Upper lobe of left lung (tissue), 4 donors: ENCODE data around the gene FAM47E.

Experiments
- EP300 ChIP-seq, 4 donors: sonication (generic); formaldehyde crosslinking; IDR thresholded peaks; one replicate each; pipeline ENCODE4 v1.5.1; 2017; ENCODE audit warnings: antibody characterized with exemption in 4 of 4, control low read depth in 2 of 4
- POLR2A ChIP-seq, 4 donors: fragments of 450-650 bp; IDR thresholded peaks; one replicate each; pipeline ENCODE4 v1.5.1; 2016 to 2017; ENCODE audit warnings: antibody characterized with exemption in 4 of 4, mild to moderate bottlenecking in 2 of 4
- POLR2AphosphoS5 ChIP-seq, 2 donors: sonication (generic); formaldehyde crosslinking; IDR thresholded peaks; one replicate each; pipeline ENCODE4 v1.5.1; 2017; ENCODE audit warnings: antibody characterized with exemption in 2 of 2
- TF ChIP-seq, protein P1 (sequence below), 6 experiments: fragments of 450-650 bp in 4 of 6; fragments of 200-600 bp in 2 of 6; sonication (generic) in 2 of 6; IDR thresholded peaks; one replicate each; pipeline ENCODE4 v1.5.1; 2016 to 2019; ENCODE audit warnings: antibody characterized with exemption in 6 of 6

- TF ChIP-seq POLR2AphosphoS5 (IDR thresholded peaks at IDR 0.05), result no peak
- TF ChIP-seq, protein P1, sequence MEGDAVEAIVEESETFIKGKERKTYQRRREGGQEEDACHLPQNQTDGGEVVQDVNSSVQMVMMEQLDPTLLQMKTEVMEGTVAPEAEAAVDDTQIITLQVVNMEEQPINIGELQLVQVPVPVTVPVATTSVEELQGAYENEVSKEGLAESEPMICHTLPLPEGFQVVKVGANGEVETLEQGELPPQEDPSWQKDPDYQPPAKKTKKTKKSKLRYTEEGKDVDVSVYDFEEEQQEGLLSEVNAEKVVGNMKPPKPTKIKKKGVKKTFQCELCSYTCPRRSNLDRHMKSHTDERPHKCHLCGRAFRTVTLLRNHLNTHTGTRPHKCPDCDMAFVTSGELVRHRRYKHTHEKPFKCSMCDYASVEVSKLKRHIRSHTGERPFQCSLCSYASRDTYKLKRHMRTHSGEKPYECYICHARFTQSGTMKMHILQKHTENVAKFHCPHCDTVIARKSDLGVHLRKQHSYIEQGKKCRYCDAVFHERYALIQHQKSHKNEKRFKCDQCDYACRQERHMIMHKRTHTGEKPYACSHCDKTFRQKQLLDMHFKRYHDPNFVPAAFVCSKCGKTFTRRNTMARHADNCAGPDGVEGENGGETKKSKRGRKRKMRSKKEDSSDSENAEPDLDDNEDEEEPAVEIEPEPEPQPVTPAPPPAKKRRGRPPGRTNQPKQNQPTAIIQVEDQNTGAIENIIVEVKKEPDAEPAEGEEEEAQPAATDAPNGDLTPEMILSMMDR (IDR thresholded peaks at IDR 0.05), result no peak
- no peak for TF ChIP-seq POLR2A (IDR thresholded peaks at IDR 0.05)
- no peak for TF ChIP-seq EP300 (IDR thresholded peaks at IDR 0.05)
These were observed 21.1 kb downstream of the FAM47E start for GRCh38 chr4:76272582-76272981.
